LNCAP (cell line): ENCODE results near the gene ARHGAP22.

ENCODE experiments used
- CTCF ChIP-seq: fragments of 450-650 bp; IDR thresholded peaks from 2 replicates; pipeline ENCODE4 v1.5.1; 2017; ENCODE audit warnings: mild to moderate bottlenecking

ARHGAP22 gene

GRCh38 chr10:48636231-48636630 is 31.4 kb upstream of the ARHGAP22 start:
- no peak for TF ChIP-seq CTCF

- TF ChIP-seq CTCF: no peak
These were observed 30.2 kb upstream of the ARHGAP22 start for GRCh38 chr10:48634984-48635557.

GRCh38 chr10:48634198-48634983 is 29.5 kb upstream of the ARHGAP22 start:
- no peak for TF ChIP-seq CTCF

- no peak for TF ChIP-seq CTCF
These were observed 28.7 kb upstream of the ARHGAP22 start for GRCh38 chr10:48633381-48634197.

GRCh38 chr10:48632166-48632565 is 27.3 kb upstream of the ARHGAP22 start:
- no peak for TF ChIP-seq CTCF

- no peak for TF ChIP-seq CTCF
These were observed 23.2 kb upstream of the ARHGAP22 start for GRCh38 chr10:48627984-48628609.

- TF ChIP-seq CTCF: no peak
These were observed 22.3 kb upstream of the ARHGAP22 start for GRCh38 chr10:48626986-48627731.
